ENCODE measurements around the gene IGF2R.
A peak's percentile ranks its signal among the peaks of the same experiment; 100 is the strongest.
"Not testable (repeated sequence)": the region's sequence is repeated elsewhere in the genome, so short reads cannot be mapped to it uniquely, and the experiment has no call there.

The IGF2R gene

DNA sequence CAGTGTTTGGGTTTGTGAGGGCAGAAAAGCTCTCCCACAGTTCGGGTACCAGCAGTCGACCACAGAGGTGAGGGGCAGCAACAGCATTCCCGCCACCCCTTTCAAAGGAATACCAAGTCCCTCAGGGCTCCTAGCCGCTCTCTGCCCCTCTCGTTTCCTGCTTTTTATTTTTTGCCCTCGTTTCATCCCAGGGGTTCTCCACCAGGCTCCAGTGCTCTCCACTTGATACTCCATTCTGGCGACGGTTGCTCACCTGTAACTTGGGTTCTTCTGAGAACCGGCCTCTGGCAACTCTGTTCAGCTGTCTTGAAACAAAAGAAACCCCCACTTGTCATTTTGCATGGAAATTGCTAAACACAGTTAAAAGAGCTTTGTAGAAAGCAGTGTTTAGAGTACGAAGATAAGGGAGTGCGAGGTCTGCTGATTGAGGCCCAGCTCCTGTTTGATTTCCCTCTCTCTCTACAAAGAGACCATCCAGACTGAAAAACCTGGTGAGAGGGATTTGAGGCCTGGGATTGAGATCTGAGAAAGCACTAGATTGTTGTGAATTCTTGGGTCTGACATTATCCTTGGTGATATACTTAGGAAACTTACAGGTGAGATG, 28.7 kb downstream of the IGF2R start:
- DNase-seq, result no peak

DNA sequence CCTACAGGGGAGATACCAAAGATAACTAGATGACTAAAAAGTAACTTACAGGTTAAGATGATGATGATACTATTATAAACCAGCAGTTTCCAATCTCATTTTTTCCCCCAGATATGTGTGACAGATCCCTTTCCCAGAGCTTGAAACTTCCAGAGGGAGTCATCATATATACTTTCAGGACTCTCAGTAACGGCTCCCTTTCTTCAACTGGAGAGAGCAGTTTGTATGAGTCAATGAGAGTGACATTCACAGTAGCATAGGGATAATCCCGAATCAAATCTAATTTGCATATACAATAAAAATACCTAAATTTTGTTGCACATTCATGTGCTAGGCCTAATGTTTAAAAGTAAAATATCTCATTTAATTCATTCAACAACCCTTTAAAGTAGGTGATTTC, 29.7 kb downstream of the IGF2R start:
- DNase-seq, result no peak

DNA sequence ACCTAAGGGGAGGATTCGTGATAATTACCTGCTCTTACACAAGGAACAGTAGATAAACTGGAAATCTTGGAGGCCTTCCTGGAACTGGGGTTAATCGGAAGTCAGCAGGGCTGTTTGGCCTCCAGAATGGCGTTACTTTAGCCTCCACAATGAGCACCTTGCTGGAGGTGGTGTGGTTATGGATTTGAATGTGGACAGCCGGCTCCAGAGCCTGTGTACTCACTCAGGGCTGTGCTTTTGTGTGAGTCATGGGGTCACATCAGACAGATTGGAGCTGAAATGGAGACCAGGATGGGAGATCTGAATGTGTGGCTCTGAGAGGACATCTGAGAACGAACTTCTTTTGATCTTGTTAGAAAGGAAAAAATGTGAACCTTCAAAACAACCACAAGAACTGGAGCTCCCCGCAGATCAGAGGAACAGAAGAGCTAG, 30.4 kb downstream of the IGF2R start:
- DNase-seq, result no peak

DNA sequence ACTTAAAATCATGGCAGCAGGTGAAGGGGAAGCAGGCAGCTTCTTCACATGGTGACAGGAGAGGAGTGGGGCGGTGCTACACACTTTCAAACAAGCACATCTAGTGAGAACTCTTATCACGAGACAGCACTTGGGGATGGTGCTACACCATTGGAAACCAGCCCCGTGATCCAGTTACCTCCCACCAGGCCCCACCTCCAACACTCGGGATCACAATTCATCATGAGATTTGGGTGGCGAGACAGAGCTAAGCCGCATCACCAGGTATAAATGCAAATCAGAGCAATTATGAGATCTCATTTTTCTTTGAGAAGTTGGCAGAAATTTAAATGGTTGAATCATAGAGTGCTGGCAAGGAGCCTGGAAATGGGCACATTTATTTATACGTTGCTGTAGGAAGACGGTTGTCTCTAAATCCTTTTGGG, 31.4 kb downstream of the IGF2R start:
- DNase-seq, result no peak

DNA sequence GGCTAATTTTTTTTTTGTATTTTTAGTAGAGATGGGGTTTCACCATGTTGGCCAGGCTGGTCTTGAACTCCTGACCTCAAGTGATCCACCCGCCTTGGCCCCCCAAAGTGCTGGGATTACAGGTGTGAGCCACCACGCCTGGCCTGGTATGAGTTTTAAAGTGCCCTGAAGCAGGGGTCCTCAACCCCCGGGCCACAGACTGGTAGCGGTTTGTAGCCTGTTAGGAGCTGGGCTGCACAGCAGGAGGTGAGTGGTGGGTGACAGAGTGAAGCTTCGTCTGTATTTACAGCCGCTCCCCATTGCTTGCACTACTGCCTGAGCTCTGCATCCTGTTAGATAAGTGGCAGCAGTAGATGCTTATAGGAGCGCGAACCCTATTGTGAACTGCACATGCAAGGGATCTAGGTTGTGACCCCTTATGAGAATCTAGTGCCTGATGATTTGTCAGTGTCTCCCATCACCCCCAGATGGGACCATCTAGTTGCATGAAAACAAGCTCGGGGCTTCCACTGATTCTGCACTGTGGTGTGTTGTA, 32.1 kb downstream of the IGF2R start:
- not testable (repeated sequence) for DNase-seq

DNA sequence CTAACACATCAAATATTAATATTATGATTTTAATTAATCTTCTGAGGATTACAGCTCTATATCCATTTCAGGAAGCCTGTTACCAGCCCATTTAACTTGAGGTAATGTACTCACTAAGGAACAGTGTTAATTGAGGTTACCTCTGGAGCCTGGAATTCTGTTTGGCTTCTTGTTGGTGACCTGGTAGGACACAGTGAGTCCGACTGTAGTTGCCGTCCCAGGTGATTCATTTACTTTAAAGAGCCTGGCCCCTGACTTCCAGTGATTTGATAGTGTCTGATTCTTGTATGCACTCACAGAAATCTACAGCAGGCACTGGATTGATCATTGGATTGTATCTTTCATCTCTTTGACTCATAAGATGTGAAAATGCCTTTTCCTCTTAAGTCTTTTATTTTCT, 34.0 kb downstream of the IGF2R start:
- no peak for DNase-seq

DNA sequence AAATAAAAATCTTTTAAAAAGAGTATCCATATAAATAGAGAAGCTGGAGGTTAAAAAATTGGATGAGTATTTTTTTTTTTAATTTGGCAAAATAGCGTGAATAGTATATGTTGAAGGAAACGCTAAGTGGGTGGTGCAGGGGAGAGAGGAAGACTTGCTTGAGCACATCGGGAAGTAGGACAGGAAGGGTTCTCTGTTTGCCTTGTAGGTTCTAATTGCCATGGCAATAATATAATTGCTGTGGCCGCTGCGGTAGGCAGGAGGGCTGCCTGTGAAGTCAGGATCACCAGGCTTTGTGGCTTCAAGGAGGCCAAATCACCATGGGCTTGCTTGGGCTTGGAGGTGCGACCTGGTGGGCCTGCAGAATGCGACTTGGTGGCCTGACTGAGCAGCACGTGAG, 35.1 kb downstream of the IGF2R start:
- no peak for DNase-seq

DNA sequence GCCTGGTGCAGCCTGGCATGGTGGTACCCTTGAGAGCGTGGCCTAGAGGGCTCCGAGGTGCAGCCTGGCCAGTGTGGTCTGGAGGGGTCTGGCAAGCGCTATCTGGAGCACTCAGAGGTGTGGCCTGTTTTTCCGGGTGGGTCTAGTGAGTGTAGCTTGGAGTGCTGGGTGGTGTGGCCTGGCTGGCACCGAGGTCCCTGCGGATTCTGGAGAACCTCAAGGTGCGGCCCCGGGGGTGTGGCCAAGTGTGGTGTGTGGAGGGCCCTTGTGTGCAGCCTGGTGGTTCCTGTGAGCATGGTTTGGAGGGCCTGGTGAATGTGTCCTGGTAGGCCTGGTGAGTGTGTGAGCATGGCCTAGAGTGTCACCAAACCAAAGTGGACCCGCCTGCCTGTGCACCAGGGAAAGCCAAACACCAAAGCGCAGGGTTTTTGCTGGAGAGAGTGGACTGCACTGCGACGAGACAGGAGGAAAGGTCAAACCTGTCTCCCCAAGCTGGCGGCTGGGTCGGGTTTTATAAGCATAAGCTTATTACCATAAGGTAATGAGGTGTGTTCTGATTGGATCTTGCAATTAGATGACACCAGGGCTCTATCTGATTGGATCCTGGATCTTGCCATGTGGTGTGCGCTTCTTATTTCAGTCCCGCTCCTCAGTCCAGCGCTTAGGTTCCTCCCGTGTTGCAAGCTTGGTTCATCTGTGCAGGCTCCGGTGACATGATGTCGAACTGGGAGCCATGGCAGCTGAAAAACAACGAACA, 35.7 kb downstream of the IGF2R start:
- no peak for DNase-seq

DNA sequence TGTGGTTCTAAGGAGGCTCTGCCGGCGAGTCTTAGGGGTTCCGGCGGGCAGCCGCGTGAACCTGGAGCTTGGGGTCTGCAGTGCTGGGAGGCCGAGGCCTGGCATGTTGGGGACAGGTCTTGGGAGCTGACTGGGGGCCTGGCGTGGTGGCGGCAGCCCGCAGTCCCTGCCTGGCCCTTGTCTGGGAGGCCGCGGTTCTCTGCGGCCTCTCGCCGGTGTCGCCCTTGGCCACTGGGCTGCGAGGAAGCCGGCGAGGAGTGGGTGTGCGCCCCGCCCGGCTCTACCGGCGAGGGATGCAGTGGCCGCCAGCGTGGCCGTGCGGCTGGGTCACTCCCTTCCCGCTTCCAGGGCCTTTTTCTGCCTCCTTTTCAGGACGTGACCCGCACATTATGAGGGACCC, 36.3 kb downstream of the IGF2R start:
- no peak for DNase-seq

DNA sequence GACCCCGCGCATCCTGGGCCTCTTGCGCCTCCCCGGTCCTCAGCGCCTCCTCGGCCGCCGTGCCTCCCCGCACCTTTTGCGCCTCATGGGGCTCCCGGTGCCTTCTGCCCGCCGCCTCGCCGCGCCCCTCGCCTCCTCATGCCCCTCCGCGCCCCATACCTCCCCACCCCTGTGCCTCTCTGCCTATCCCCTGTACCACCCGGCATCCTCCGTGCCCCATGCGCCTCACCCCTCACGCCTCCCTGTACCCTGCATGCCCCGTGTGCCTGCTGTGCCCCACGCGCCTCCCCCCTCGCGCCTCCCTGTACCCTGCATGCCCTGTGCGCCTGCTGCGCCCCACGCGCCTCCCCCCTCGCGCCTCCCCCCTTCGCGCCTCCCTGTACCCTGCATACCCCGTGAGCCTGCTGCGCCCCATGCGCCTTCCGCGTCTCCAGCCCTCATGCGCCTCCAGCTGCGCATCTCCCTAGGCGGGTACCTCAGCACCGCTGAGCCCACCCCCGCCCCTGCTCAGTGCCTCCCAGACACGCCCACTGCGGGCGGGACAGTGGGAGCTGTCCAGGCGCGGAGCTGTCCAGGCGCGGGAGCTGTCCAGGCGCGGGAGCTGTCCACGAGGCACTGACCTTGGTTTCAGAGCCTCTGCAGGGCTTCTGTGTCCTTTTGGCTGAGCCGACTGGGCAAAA, 37.1 kb downstream of the IGF2R start:
- peak in 1 of 2 donors; percentile 25 for DNase-seq

DNA sequence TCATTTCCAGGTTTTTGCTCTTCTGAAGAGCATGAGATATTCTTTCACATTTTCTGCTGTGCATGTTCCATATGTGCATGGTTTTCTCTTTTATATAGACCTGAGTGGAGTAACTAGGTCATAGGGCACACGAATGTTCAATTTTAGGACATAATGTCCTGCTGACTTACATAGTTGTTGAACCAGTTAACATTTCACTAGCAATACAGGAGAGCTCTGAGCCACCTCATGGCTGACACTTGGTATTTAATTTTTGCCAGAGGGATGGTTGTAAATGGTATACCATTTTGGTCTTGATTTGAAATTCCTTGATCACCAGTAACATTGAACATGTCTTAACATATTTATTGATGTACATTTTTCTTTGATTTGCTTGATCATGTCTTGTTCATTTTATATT, 38.3 kb downstream of the IGF2R start:
- no peak for DNase-seq

DNA sequence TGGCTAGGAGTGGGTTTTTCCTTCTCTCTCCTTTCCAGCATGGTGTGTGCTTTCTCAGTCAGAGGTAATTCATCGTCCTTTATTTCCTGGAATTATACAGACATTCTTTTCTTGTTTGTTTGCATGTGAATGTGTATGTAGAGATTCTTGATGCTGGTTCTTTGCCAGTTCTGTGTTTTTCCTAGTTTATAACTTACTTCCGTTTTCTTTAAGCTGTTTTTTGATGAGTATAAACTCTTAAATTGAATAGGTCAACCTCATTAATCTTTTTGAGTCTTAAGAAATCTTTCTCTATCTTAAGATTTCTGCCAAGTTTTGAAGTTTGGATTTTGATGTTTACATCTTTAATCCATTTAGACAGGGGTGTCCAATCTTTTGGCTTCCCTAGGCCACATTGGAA, 38.7 kb downstream of the IGF2R start:
- DNase-seq, result no peak

DNA sequence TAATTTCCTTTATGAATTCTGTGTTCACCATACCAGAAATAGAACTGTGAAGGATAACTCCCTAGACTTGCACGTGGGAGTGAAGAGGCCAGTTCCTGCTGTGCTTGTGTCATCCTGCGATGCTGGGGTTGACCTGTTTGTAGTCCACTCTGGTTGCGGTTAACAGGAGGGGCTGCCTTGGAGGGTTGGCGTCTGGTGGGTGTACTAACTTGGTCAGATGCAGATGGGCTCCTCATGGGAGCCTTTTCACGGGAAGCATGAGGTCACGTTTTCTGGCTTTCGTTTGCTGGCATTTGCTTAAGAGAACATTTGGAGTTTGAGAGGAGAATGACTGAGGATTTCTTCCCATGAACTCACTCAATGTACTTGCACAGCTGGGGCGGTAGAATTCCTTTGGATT, 41.2 kb downstream of the IGF2R start:
- no peak for DNase-seq

DNA sequence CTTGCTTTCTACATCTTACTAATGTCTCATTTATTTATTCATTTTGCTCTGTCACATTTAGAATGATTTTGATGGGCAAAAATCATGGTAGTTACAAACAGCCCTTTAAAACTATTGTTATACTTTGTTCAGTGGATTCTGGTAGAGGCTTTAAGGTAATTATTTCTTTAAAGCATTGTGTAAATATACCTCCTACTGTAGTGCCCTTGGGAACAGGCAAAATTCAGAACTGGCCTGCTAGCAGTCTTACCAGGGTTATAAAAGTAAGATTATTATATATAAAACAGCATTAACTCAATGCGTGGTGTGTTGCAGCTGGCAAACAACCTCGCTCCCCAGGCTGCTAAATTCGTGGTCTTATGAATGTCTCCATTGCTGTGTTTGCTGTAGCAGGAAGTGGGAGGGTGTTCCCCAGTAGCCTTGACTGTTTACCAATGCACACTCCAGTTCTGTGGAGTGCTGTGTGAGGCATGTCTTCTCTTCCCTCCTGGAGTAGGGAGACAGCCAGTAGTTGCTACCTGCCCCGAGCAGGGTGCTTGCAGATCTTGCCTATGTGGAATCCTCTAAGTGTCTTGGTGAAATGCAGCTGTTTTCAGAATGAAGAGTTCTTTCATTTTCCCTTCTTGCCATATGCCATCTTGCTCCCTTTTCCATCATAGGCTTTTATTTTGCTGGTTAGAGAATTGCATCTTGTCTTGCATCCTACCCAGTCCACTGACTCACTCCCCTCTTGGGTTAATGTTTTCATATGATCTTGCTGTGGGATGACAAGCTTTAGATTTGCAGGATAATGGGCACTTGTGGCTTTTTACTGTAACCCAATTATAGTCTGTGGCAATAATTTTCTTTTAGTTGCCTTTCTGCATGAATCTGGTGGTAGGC, 45.3 kb downstream of the IGF2R start:
- no peak for DNase-seq

DNA sequence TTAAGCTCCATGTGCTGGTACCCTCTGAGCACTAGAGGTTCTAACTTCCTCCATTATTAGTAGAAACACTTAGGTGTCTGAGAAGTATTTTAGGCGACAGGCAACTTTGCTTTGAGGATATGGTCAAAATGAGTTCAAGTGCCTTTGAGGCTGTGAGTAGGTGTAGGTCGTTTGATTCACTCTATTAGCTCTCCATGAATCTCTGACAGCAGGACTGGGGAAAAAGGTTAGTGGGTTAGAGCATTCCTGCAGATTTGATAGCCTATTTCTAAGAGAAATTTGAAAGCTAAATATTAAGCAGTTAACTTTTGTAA, 45.9 kb downstream of the IGF2R start:
- no peak for DNase-seq

DNA sequence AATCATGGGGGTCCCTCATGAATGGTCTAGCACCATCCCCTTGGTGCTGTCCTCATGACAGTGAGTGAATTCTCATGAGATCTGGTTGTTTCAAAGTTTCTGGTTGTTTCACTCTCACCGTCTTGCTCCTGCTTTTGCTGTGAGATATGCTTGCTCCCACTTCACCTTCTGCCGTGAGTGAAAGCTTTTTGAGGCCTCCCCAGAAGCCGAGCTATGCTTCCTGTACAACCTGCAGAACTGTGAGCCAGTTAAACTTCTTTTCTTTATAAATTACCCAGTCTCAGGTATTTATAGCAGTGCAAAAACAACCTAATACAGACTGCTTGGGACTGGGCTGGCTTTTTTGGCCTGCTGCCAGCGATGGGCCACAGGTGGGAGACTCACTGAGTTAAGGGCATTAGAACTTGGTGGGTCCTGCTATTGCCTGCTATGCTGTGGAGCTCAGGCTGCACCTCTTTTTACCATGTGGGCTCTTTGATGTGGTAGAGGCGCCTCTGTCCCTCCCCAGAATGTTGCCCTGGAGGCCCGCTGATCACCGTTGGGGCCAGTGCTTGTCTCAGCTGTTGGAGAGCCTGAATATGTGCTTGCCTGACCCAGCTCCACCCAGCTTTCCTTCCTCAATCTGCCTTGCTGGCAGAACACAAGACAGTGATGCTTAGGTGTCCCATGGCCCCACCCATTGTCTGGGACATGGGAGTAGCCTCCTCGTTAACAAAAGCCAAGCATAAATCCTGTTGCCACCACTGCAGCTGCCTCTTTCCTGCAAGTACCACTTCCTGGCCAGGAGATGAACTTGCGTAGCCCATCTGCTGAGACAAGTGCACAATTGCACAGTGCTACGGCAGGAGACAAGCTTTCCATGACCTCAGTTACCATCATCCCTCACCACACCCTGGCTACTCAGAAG, 47.1 kb downstream of the IGF2R start:
- no peak for DNase-seq

DNA sequence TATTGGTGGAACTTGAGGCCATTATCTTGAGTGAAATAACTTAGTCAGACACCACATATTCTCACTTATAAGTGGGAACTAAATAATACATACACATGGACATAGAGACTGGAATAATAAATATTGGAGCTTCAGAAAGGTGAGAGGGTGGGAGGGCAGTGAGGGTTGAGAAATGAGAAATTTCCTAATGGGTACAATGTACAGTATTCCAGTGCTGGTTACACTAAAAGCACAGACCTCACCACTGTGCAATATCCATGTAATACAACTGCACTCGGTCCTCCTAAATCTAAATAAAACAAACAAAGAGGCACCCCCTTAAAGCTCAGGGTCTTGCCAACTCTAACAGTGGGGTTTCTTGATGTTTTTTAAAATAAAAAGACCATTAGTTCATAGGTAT, 53.2 kb downstream of the IGF2R start:
- no peak for DNase-seq

DNA sequence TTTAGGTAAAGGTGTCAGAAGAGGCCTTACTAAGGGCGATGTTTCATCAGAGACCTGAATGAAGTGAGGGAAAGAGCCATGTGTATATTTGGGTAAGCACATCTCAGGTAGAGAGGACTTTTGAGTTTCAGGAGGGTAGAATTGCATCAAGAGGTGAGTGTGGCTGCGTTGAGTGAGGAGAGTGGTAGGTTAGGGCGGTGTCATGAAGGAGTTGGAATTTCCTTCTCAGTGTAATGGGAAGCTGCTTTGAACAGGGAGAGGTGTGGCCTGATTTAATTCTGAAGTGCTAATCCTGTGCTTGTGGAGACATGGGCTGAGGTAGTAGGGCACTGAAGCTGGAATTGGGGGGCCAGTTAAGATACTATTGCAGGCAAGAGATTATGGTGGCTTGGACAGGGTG, 53.9 kb downstream of the IGF2R start:
- DNase-seq, result no peak

DNA sequence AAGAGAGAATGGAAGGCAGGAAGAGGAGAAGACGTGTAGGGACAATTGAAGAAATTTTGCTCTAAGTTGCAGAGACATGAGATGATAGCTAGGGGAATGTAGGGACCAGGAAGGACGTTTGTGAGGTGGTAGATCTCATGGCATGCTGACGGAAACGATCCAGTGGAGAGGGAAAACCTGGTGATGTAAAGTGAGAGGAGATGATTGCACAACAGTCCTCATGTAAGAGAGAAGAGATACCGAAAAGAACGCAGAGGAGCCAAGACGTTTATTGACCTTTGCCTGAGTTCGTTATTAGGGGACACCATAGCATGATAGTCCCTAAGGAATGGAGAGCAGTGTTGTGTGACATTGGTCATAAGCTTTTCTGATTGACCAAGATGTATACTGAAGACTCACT, 55.3 kb downstream of the IGF2R start:
- no peak for DNase-seq

DNA sequence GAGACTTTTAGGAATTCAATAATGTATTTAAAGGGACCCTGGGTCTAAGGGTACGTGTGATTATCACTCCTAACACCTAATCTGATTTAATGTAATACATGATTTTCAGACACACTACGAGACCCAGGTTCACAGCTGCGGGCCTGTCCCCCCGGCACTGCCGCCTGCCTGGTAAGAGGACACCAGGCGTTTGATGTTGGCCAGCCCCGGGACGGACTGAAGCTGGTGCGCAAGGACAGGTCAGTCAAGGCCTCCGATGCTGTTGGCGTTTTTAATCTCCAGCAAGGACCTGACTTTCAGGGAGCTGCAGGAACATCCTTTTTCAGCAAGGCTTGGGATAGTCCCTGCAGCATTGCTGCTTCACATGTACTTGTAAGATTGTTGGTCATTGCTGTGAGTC, 58.2 kb downstream of the IGF2R start:
- DNase-seq, result no peak

DNA sequence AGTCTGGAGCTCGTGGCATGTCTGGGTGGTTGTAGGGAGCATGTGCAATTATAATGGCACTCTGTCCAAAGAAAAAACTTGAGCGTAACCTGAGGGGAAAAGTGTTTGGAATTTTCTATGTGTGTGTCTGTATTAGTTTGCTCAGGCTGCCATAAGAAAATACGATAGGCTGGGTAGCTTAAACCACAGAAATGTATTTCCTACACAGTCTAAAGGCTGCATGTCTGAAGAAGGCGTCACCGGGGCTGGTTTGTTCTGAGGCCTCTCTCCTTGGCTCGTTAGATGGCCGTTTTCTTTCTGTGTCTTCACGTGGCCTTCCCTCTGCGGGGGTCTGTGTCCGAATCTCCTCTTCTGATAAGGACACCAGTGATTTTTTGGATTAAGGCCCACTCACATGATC, 59.0 kb downstream of the IGF2R start:
- no peak for DNase-seq
